ENCODE measurements around the gene CCDC177.

GRCh38 chr14:69584389-69584788, 9.7 kb upstream of the CCDC177 start:
- TF ChIP-seq CTCF (IDR thresholded peaks at IDR 0.05 in 2 of 3, conservative IDR thresholded peaks at IDR 0.05 in 1 of 3; ENCODE audit: insufficient read depth in 2 of 3, low read depth in 1 of 3, low read length in 3 of 3) (no peak), ZNF274 (IDR thresholded peaks at IDR 0.05; ENCODE audit: borderline replicate concordance, low read depth, low read length) (no peak), ZBTB1 (CRISPR knock-in tag; IDR thresholded peaks at IDR 0.05; ENCODE audit: borderline replicate concordance, low read depth) (no peak), BRCA1 (IDR thresholded peaks at IDR 0.05) (no peak), BRCA1 (CRISPR knock-in tag; IDR thresholded peaks at IDR 0.05) (no peak), RBM34 (IDR thresholded peaks at IDR 0.05; ENCODE audit: borderline replicate concordance, insufficient read depth, low read length) (no peak), POLR2AphosphoS2 (IDR thresholded peaks at IDR 0.05; ENCODE audit: low read length) (no peak), PTTG1 (tag; IDR thresholded peaks at IDR 0.05; ENCODE audit: low read depth) (no peak), ZHX1 (conservative IDR thresholded peaks at IDR 0.05; ENCODE audit: low read length) (no peak), BMI1 (IDR thresholded peaks at IDR 0.05; ENCODE audit: low read length) (no peak), POLR2A (conservative IDR thresholded peaks at IDR 0.05) (no peak), DPF2 (IDR thresholded peaks at IDR 0.05) (no peak)
